CD8-positive, alpha-beta memory T cell (primary cell): ENCODE results near the gene CARTPT. TPM values are rescaled to one million over a fixed set of nuclear protein-coding genes. Genes with fewer than 3 reads are reported as not detected.

Source experiments
- CTCF ChIA-PET: fragments of 350-600 bp; sonication (Branson Sonifier 250); formaldehyde crosslinking; loops from one replicate; lab custom pipeline; 2021; ENCODE audit warnings: antibody characterized with exemption; lab: Charles Lee
- POLR2A ChIA-PET: fragments of 350-600 bp; sonication (Branson Sonifier 250); formaldehyde crosslinking; loops from one replicate; lab custom pipeline; 2021; ENCODE audit warnings: antibody characterized with exemption; lab: Charles Lee
- DNase-seq, 5 donors: peaks; one replicate each; pipeline versions ENCODE4 v3.0.0 to v3.0.0-alpha.2; 2020 to 2022; ENCODE audit warnings: mixed read lengths in 1 of 5
- H3K27ac ChIP-seq: one replicate; pipeline ENCODE4 v1.7.0; 2013; ENCODE audit warnings: low read depth, mild to moderate bottlenecking, low read length, moderate library complexity
- H3K27me3 ChIP-seq: 2 replicates; pipeline ENCODE4 v1.7.0; 2013; ENCODE audit warnings: low read length, mild to moderate bottlenecking; ENCODE audit not compliant: insufficient read depth, poor library complexity, severe bottlenecking
- H3K36me3 ChIP-seq: 2 replicates; pipeline ENCODE4 v1.7.0; 2013; ENCODE audit warnings: mild to moderate bottlenecking, low read length, moderate library complexity; ENCODE audit not compliant: insufficient read depth
- H3K4me1 ChIP-seq: 2 replicates; pipeline ENCODE4 v1.7.0; 2013; ENCODE audit warnings: mild to moderate bottlenecking, low read length, moderate library complexity; ENCODE audit not compliant: insufficient read depth
- H3K4me3 ChIP-seq: 2 replicates; pipeline ENCODE4 v1.7.0; 2013; ENCODE audit warnings: mild to moderate bottlenecking, low read length
- H3K9me3 ChIP-seq: 2 replicates; pipeline ENCODE4 v1.7.0; 2013; ENCODE audit warnings: mild to moderate bottlenecking, low read length
- H3K27ac Mint-ChIP-seq, 8 donors: one replicate each; pipeline ENCODE4 v1.8.0; 2020 to 2021; ENCODE audit warnings: mixed read lengths in 8 of 8, mild to moderate bottlenecking in 6 of 8, inconsistent platforms in 3 of 8, moderate library complexity in 3 of 8
- H3K27me3 Mint-ChIP-seq, 2 donors: one replicate each; pipeline ENCODE4 v1.8.0; 2020 to 2021; ENCODE audit warnings: mixed read lengths in 2 of 2, mild to moderate bottlenecking in 1 of 2, moderate library complexity in 1 of 2
- H3K36me3 Mint-ChIP-seq, 3 donors: one replicate each; pipeline ENCODE4 v1.8.0; 2020 to 2021; ENCODE audit warnings: mixed read lengths in 3 of 3, inconsistent platforms in 1 of 3, mild to moderate bottlenecking in 1 of 3
- H3K4me1 Mint-ChIP-seq, 3 donors: one replicate each; pipeline ENCODE4 v1.8.0; 2020 to 2021; ENCODE audit warnings: mixed read lengths in 3 of 3, inconsistent platforms in 1 of 3, mild to moderate bottlenecking in 1 of 3
- H3K4me3 Mint-ChIP-seq, 7 donors: one replicate each; pipeline ENCODE4 v1.8.0; 2020 to 2021; ENCODE audit warnings: mixed read lengths in 7 of 7, mild to moderate bottlenecking in 6 of 7, moderate library complexity in 4 of 7, inconsistent platforms in 2 of 7
- H3K9me3 Mint-ChIP-seq, 5 donors: one replicate each; pipeline ENCODE4 v1.8.0; 2020 to 2022; ENCODE audit warnings: mixed read lengths in 5 of 5, mild to moderate bottlenecking in 3 of 5, moderate library complexity in 2 of 5, inconsistent platforms in 1 of 5
- polyA plus RNA-seq: library from polyadenylated mRNA; unstranded; fragments of 300-500 nt; fragmentation: Illumina TruSeq; gene quantifications from one replicate; pipeline ENCODE4 v1.2.3, GENCODE V29; 2021
- total RNA-seq, 2 experiments: library from RNA; stranded (reverse); gene quantifications; one replicate each; pipeline ENCODE4 v1.2.3, GENCODE V29; 2021

Gene CARTPT
- total RNA-seq = not detected
- polyA plus RNA-seq = not detected

- CTCF ChIA-PET = no interaction called here
- H3K36me3 Mint-ChIP-seq = no peaks in the 10 kb centered on the region
- Histone ChIP-seq H3K36me3 (no peaks in the 10 kb centered on the region), H3K4me3 (no peak within 1 kb of the TSS), H3K27me3 (peaks cover 10% of the 10 kb centered on the region), H3K27ac (no peak within 1 kb of the TSS), H3K4me1 (no peaks in the 10 kb centered on the region), H3K9me3 (no peaks in the 10 kb centered on the region)
- peaks cover 0 to 2% (median 0%) of the 10 kb centered on the region in 5 donors for H3K9me3 Mint-ChIP-seq
- no peaks in the 10 kb centered on the region for H3K4me1 Mint-ChIP-seq
- peaks cover 40 to 73% of the 10 kb centered on the region in 2 donors for H3K27me3 Mint-ChIP-seq
- H3K4me3 Mint-ChIP-seq = no peak within 1 kb of the TSS
- peak within 1 kb of the TSS in 1 of 8 donors; percentile 39 for H3K27ac Mint-ChIP-seq
- POLR2A ChIA-PET = no interaction called here
- no peak for DNase-seq
Measured at GRCh38 chr5:71719063-71719964, at the start of gene CARTPT. CARTPT (plus strand) TSS chr5:71719275; CDS start chr5:71719294, 19 bp downstream.

- no peaks in the 10 kb centered on the region for H3K9me3 ChIP-seq
- H3K27ac ChIP-seq = no peak overlapping the region
- ChIA-PET CTCF (no interaction called here), POLR2A (no interaction called here)
- H3K36me3 ChIP-seq = no peaks in the 10 kb centered on the region
- H3K36me3 Mint-ChIP-seq = peaks cover 0 to 4% (median 0%) of the 10 kb centered on the region in 3 donors
- H3K4me3 ChIP-seq = no peak overlapping the region
- no peak for DNase-seq
- H3K4me1 Mint-ChIP-seq = no peaks in the 10 kb centered on the region
- H3K4me1 ChIP-seq = no peaks in the 10 kb centered on the region
- peaks cover 0 to 1% (median 0%) of the 10 kb centered on the region in 5 donors for H3K9me3 Mint-ChIP-seq
- peaks cover 14 to 51% of the 10 kb centered on the region in 2 donors for H3K27me3 Mint-ChIP-seq
- no peaks in the 10 kb centered on the region for H3K27me3 ChIP-seq
- no peak overlapping the region for H3K4me3 Mint-ChIP-seq
- H3K27ac Mint-ChIP-seq = no peak overlapping the region
Measured at GRCh38 chr5:71677977-71678376, 41.1 kb upstream of the CARTPT start.

- H3K27ac ChIP-seq = no peak overlapping the region
- H3K36me3 Mint-ChIP-seq = peaks cover 0 to 4% (median 0%) of the 10 kb centered on the region in 3 donors
- no peak overlapping the region for H3K27ac Mint-ChIP-seq
- no peaks in the 10 kb centered on the region for H3K4me1 Mint-ChIP-seq
- H3K9me3 Mint-ChIP-seq = peaks cover 0 to 5% (median 3%) of the 10 kb centered on the region in 5 donors
- no peak for DNase-seq
- H3K4me3 ChIP-seq = no peak overlapping the region
- ChIA-PET CTCF (no interaction called here), POLR2A (no interaction called here)
- peaks cover 22 to 60% of the 10 kb centered on the region in 2 donors for H3K27me3 Mint-ChIP-seq
- no peaks in the 10 kb centered on the region for H3K36me3 ChIP-seq
- H3K9me3 ChIP-seq = no peaks in the 10 kb centered on the region
- no peak overlapping the region for H3K4me3 Mint-ChIP-seq
- no peaks in the 10 kb centered on the region for H3K4me1 ChIP-seq
- no peaks in the 10 kb centered on the region for H3K27me3 ChIP-seq
Measured at GRCh38 chr5:71679714-71680113, 39.4 kb upstream of the CARTPT start.

- no peak overlapping the region for H3K4me3 ChIP-seq
- H3K36me3 ChIP-seq = no peaks in the 10 kb centered on the region
- Mint-ChIP-seq H3K36me3 (peaks cover 0 to 12% (median 0%) of the 10 kb centered on the region in 3 donors), H3K4me3 (no peak overlapping the region), H3K9me3 (peaks cover 5 to 11% (median 7%) of the 10 kb centered on the region in 5 donors), H3K27me3 (peaks cover 26 to 68% of the 10 kb centered on the region in 2 donors), H3K27ac (no peak overlapping the region), H3K4me1 (no peaks in the 10 kb centered on the region)
- H3K4me1 ChIP-seq = no peaks in the 10 kb centered on the region
- no peak for DNase-seq
- H3K9me3 ChIP-seq = no peaks in the 10 kb centered on the region
- no peaks in the 10 kb centered on the region for H3K27me3 ChIP-seq
- no peak overlapping the region for H3K27ac ChIP-seq
- POLR2A ChIA-PET = no interaction called here
- CTCF ChIA-PET = no interaction called here
Measured at GRCh38 chr5:71680510-71680909, 38.6 kb upstream of the CARTPT start.

- POLR2A ChIA-PET = no interaction called here
- Mint-ChIP-seq H3K27ac (no peak overlapping the region), H3K27me3 (peaks cover 26 to 70% of the 10 kb centered on the region in 2 donors), H3K4me1 (no peaks in the 10 kb centered on the region), H3K9me3 (peaks cover 9 to 18% (median 14%) of the 10 kb centered on the region in 5 donors), H3K36me3 (peaks cover 0 to 17% (median 0%) of the 10 kb centered on the region in 3 donors), H3K4me3 (no peak overlapping the region)
- no peak overlapping the region for H3K27ac ChIP-seq
- H3K4me3 ChIP-seq = no peak overlapping the region
- H3K9me3 ChIP-seq = no peaks in the 10 kb centered on the region
- H3K27me3 ChIP-seq = no peaks in the 10 kb centered on the region
- CTCF ChIA-PET = no interaction called here
- H3K36me3 ChIP-seq = no peaks in the 10 kb centered on the region
- H3K4me1 ChIP-seq = no peaks in the 10 kb centered on the region
- no peak for DNase-seq
Measured at GRCh38 chr5:71681296-71681695, 37.8 kb upstream of the CARTPT start.

- H3K27me3 Mint-ChIP-seq = peaks cover 28 to 73% of the 10 kb centered on the region in 2 donors
- H3K4me3 ChIP-seq = no peak overlapping the region
- POLR2A ChIA-PET = no interaction called here
Measured at GRCh38 chr5:71684309-71684708, 34.8 kb upstream of the CARTPT start.

GRCh38 chr5:71693828-71694427 lies 25.1 kb upstream of the CARTPT start:
- Mint-ChIP-seq H3K27ac (peak overlapping the region in 2 of 8 donors; percentile 6 to 21), H3K4me1 (peaks cover 7 to 12% (median 11%) of the 10 kb centered on the region in 3 donors), H3K4me3 (no peak overlapping the region), H3K9me3 (peaks cover 0 to 6% (median 2%) of the 10 kb centered on the region in 5 donors), H3K27me3 (peaks cover 2 to 18% of the 10 kb centered on the region in 2 donors), H3K36me3 (peaks cover 0 to 3% (median 0%) of the 10 kb centered on the region in 3 donors)
- ChIA-PET CTCF (interaction anchor here (1.5 kb wide), 1 partner anchor 9 kb away, joined by 3 read pairs; no protein-coding TSS in a partner anchor), POLR2A (no interaction called here)
- no peak for DNase-seq
- Histone ChIP-seq H3K4me3 (no peak overlapping the region), H3K27ac (no peak overlapping the region), H3K9me3 (no peaks in the 10 kb centered on the region), H3K27me3 (no peaks in the 10 kb centered on the region), H3K4me1 (peaks cover 5% of the 10 kb centered on the region), H3K36me3 (no peaks in the 10 kb centered on the region)

More at GRCh38 chr5:71684309-71684708, 34.8 kb upstream of the CARTPT start:
- H3K4me3 Mint-ChIP-seq = no peak overlapping the region
- no peaks in the 10 kb centered on the region for H3K27me3 ChIP-seq
- H3K9me3 ChIP-seq = no peaks in the 10 kb centered on the region
- H3K4me1 Mint-ChIP-seq = no peaks in the 10 kb centered on the region
- no peak overlapping the region for H3K27ac ChIP-seq
- DNase-seq = no peak
- no peaks in the 10 kb centered on the region for H3K4me1 ChIP-seq
- peaks cover 0 to 17% (median 0%) of the 10 kb centered on the region in 3 donors for H3K36me3 Mint-ChIP-seq
- H3K9me3 Mint-ChIP-seq = peaks cover 9 to 18% (median 14%) of the 10 kb centered on the region in 5 donors
- peak overlapping the region in 1 of 8 donors; percentile 34 for H3K27ac Mint-ChIP-seq
- CTCF ChIA-PET = interaction anchor here (0.6 kb wide), 1 partner anchor 10 kb away, joined by 3 read pairs; no protein-coding TSS in a partner anchor
- no peaks in the 10 kb centered on the region for H3K36me3 ChIP-seq
